MM.1S (cell line): ENCODE data around the gene CUL7.

Experiments
- CTCF ChIP-seq: fragments of 300-600 bp; sonication (generic); IDR thresholded peaks from 2 replicates; pipeline ENCODE4 v1.5.1; 2016; ENCODE audit warnings: antibody characterized with exemption, low read length, mixed read lengths
- EZH2 ChIP-seq: fragments of 300-600 bp; sonication (generic); optimal IDR thresholded peaks from 2 replicates; pipeline ENCODE3; 2017; ENCODE audit warnings: low read depth, mild to moderate bottlenecking, antibody characterized with exemption, low read length, mixed read lengths

GRCh38 chr6:43075670-43076463 lies 22.2 kb upstream of the CUL7 start, which contains the start of gene PTK7:
- TF ChIP-seq CTCF (no peak), EZH2 (no peak)
